A673 (cell line): ENCODE measurements around the gene RABGAP1L. TPM values are rescaled to one million over a fixed set of nuclear protein-coding genes. Genes with fewer than 3 reads are reported as not detected.

Source experiments
- BruUV-seq: library from RNA; stranded (reverse); fragments of 400-500 nt; replicated peaks from 2 replicates; lab custom pipeline; 2021; lab: Mats Ljungman, UMichigan
- CTCF ChIA-PET: fragments of 300-600 bp; sonication (Branson Sonifier 250); formaldehyde crosslinking; loops from one replicate; lab custom pipeline; 2022; ENCODE audit warnings: antibody characterized with exemption; lab: Charles Lee
- POLR2A ChIA-PET: fragments of 300-600 bp; sonication (Branson Sonifier 250); formaldehyde crosslinking; loops from one replicate; lab custom pipeline; 2022; ENCODE audit warnings: antibody characterized with exemption; ENCODE audit not compliant: low non-redundant PET; lab: Charles Lee
- DNase-seq: peaks from one replicate; pipeline ENCODE4 v3.0.0-alpha.2; 2015; ENCODE audit warnings: low spot score
- H3K27ac ChIP-seq: fragments of 200-600 bp; sonication (generic); 2 replicates; pipeline ENCODE4 v1.5.1; 2016; ENCODE audit warnings: mixed run types, low read depth, mild to moderate bottlenecking, mixed read lengths, antibody characterized with exemption, low read length; ENCODE audit not compliant: poor library complexity, severe bottlenecking
- H3K27me3 ChIP-seq: fragments of 200-600 bp; sonication (generic); replicated peaks from 2 replicates; pipeline ENCODE4 v1.6.1; 2017; ENCODE audit warnings: mixed run types, low read depth, mild to moderate bottlenecking, mixed read lengths, antibody characterized with exemption, low read length; ENCODE audit not compliant: insufficient read depth, poor library complexity
- H3K36me3 ChIP-seq: fragments of 200-600 bp; sonication (generic); 2 replicates; pipeline ENCODE4 v1.6.1; 2016; ENCODE audit warnings: mixed run types, mild to moderate bottlenecking, mixed read lengths, antibody characterized with exemption, low read length; ENCODE audit not compliant: insufficient read depth, poor library complexity, severe bottlenecking
- H3K4me1 ChIP-seq: fragments of 200-600 bp; sonication (generic); 2 replicates; pipeline ENCODE4 v1.6.1; 2017; ENCODE audit warnings: mixed run types, mild to moderate bottlenecking, mixed read lengths, antibody characterized with exemption, low read length; ENCODE audit not compliant: insufficient read depth, poor library complexity, severe bottlenecking
- H3K4me3 ChIP-seq: fragments of 200-600 bp; sonication (generic); 2 replicates; pipeline ENCODE4 v1.5.1; 2016; ENCODE audit warnings: low read depth, mixed run types, mild to moderate bottlenecking, mixed read lengths, low read length; ENCODE audit not compliant: poor library complexity, severe bottlenecking
- H3K9me3 ChIP-seq: fragments of 200-600 bp; sonication (generic); 2 replicates; pipeline ENCODE4 v1.6.1; 2016; ENCODE audit warnings: mixed run types, low read depth, mild to moderate bottlenecking, mixed read lengths, antibody characterized with exemption, low read length; ENCODE audit not compliant: poor library complexity, severe bottlenecking
- EZH2 ChIP-seq: fragments of 200-600 bp; sonication (generic); IDR thresholded peaks from 2 replicates; pipeline ENCODE4 v1.6.1; 2017; ENCODE audit warnings: borderline replicate concordance, low read depth, mild to moderate bottlenecking, mixed read lengths, antibody characterized with exemption, low read length; ENCODE audit not compliant: poor library complexity, severe bottlenecking
- intact Hi-C: fragments of 100-400 bp; cut with micrococcal nuclease; formaldehyde crosslinking; loops from one replicate; pipeline ENCODE4 v1.10.0; 2022; ENCODE audit not compliant: unreplicated experiment
- total RNA-seq: library from RNA; stranded (reverse); gene quantifications from 2 replicates; pipeline ENCODE4 v1.2.3, GENCODE V29; 2021
- TF ChIP-seq, protein P1 (sequence below): fragments of 300-800, 200-600 bp; sonication (generic); conservative IDR thresholded peaks from 2 replicates; pipeline ENCODE4 v1.5.1; 2017; ENCODE audit warnings: low read depth, mild to moderate bottlenecking, antibody characterized with exemption, low read length, moderate library complexity, mixed read lengths

RABGAP1L gene
- total RNA-seq, 1 experiment from 2014 or later, result 19.3 TPM

DNA sequence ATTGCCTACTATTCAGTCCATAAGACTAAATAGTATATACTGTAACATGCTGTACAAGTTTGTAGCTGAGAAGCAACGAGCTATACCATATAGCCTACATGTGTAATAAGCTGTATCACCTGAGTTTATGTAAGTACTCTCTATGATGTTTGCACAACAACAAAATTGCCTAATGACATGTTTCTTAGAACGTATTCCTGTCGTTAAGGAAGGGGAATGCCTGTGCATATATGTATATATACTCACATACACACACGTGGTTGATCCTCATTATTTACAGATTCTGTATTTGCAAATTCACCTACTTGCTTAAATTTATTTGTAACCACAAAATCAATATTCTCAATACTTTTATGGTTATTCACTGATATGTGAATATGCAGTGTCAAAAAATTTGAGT lies 504.0 kb downstream of the RABGAP1L start:
- Histone ChIP-seq H3K27me3 (no peaks in the 10 kb centered on the region), H3K4me1 (no peaks in the 10 kb centered on the region), H3K27ac (no peak overlapping the region), H3K36me3 (no peaks in the 10 kb centered on the region), H3K9me3 (no peaks in the 10 kb centered on the region), H3K4me3 (no peak overlapping the region)
- ChIA-PET POLR2A (no interaction called here), CTCF (no interaction called here)
- TF ChIP-seq EZH2, result no peak
- TF ChIP-seq, protein P1, sequence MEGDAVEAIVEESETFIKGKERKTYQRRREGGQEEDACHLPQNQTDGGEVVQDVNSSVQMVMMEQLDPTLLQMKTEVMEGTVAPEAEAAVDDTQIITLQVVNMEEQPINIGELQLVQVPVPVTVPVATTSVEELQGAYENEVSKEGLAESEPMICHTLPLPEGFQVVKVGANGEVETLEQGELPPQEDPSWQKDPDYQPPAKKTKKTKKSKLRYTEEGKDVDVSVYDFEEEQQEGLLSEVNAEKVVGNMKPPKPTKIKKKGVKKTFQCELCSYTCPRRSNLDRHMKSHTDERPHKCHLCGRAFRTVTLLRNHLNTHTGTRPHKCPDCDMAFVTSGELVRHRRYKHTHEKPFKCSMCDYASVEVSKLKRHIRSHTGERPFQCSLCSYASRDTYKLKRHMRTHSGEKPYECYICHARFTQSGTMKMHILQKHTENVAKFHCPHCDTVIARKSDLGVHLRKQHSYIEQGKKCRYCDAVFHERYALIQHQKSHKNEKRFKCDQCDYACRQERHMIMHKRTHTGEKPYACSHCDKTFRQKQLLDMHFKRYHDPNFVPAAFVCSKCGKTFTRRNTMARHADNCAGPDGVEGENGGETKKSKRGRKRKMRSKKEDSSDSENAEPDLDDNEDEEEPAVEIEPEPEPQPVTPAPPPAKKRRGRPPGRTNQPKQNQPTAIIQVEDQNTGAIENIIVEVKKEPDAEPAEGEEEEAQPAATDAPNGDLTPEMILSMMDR, result no peak
- BruUV-seq, result no TSS peak
- intact Hi-C loops, result no loop called here
- no peak for DNase-seq

DNA sequence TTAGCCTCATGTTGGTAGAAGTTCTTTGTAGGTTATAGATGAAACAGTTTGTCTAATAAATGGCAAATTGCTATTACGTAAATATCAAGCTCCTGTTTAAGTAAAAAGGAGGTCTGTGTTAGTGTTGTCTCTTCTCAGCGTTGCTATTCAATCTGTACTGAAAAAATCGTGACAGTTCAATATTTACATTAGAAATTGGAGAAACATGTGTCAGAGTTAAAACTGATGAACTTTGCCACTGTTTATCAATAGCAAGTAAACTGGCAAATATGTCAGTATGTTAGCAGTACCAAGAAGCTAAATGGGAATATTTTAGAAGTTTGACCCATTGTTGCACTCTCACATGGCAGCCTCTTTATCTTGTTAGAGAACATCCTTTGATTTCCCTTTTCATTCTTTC lies 506.9 kb downstream of the RABGAP1L start:
- Histone ChIP-seq H3K27ac (no peak overlapping the region), H3K27me3 (no peaks in the 10 kb centered on the region), H3K9me3 (peaks cover 5% of the 10 kb centered on the region), H3K4me3 (no peak overlapping the region), H3K36me3 (no peaks in the 10 kb centered on the region), H3K4me1 (no peaks in the 10 kb centered on the region)
- intact Hi-C loops, result no loop called here
- TF ChIP-seq, protein P1, result no peak
- no peak for TF ChIP-seq EZH2
- DNase-seq, result no peak
- POLR2A ChIA-PET, result no interaction called here
- CTCF ChIA-PET, result no interaction called here
- BruUV-seq, result no TSS peak

DNA sequence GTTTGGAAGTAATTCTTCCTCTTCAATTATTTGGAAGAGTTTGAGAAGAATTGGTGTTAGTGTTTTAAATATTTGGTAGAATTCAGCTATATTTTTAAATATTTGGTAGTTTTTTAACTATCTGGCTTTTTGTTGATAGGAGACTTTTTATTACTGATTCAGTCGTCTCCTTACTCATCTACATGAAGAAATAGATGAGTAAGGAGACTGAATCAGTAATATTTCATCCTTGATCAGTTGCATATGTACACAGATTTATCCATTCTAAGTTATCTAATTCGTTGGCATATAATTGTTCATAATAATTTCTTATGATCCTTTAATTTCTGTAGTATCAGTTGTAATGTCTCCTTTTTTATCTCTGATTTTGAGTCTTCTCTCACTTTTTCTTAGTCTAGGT lies 512.5 kb downstream of the RABGAP1L start:
- no peaks in the 10 kb centered on the region for H3K4me1 ChIP-seq
- H3K4me3 ChIP-seq, result no peak overlapping the region
- no peaks in the 10 kb centered on the region for H3K27me3 ChIP-seq
- TF ChIP-seq, protein P1, result no peak
- TF ChIP-seq EZH2, result no peak
- H3K36me3 ChIP-seq, result no peaks in the 10 kb centered on the region
- ChIA-PET POLR2A (no interaction called here), CTCF (no interaction called here)
- intact Hi-C loops, result no loop called here
- no peak overlapping the region for H3K27ac ChIP-seq
- DNase-seq, result no peak
- no TSS peak for BruUV-seq
- peaks cover 5% of the 10 kb centered on the region for H3K9me3 ChIP-seq
